Measurements from ENCODE around the gene FOXL3. TPM values are rescaled to one million over a fixed set of nuclear protein-coding genes. Genes with fewer than 3 reads are reported as not detected.

The FOXL3 gene
- total RNA-seq, 1 experiment from 2014 or later = not detected

- no peak overlapping the region for H3K4me3 ChIP-seq (replicated peaks in 1 of 2; ENCODE audit: low read depth in 1 of 2, low read length in 2 of 2)
- no peak for DNase-seq (ENCODE audit: low read depth, low spot score)
- no peaks in the 10 kb centered on the region for H3K79me2 ChIP-seq (ENCODE audit: insufficient read depth, low read length)
- ATAC-seq = no peak
- H3K36me3 ChIP-seq (ENCODE audit: control insufficient read depth in 1 of 2, insufficient read depth in 2 of 2, low read length in 2 of 2) = no peaks in the 10 kb centered on the region
- H3K4me2 ChIP-seq (ENCODE audit: low read length) = no peak overlapping the region
- intact Hi-C loops (cut with micrococcal nuclease) = no loop called here
- TF ChIP-seq RAD21 (IDR thresholded peaks at IDR 0.05; ENCODE audit: low read depth) (no peak), SIN3A (IDR thresholded peaks at IDR 0.05; ENCODE audit: low read depth) (no peak), JUND (IDR thresholded peaks at IDR 0.05) (no peak), EGR1 (IDR thresholded peaks at IDR 0.05; ENCODE audit: low read depth) (no peak), CBX3 (IDR thresholded peaks at IDR 0.05; ENCODE audit: low read depth) (no peak), EZH2phosphoT487 (IDR thresholded peaks at IDR 0.05; ENCODE audit: borderline replicate concordance) (no peak), POLR2AphosphoS5 (IDR thresholded peaks at IDR 0.05; ENCODE audit: low read depth, low read length) (no peak)
- TF ChIP-seq, protein P1, sequence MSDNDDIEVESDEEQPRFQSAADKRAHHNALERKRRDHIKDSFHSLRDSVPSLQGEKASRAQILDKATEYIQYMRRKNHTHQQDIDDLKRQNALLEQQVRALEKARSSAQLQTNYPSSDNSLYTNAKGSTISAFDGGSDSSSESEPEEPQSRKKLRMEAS (IDR thresholded peaks at IDR 0.05) = no peak
- TF ChIP-seq, protein P2, sequence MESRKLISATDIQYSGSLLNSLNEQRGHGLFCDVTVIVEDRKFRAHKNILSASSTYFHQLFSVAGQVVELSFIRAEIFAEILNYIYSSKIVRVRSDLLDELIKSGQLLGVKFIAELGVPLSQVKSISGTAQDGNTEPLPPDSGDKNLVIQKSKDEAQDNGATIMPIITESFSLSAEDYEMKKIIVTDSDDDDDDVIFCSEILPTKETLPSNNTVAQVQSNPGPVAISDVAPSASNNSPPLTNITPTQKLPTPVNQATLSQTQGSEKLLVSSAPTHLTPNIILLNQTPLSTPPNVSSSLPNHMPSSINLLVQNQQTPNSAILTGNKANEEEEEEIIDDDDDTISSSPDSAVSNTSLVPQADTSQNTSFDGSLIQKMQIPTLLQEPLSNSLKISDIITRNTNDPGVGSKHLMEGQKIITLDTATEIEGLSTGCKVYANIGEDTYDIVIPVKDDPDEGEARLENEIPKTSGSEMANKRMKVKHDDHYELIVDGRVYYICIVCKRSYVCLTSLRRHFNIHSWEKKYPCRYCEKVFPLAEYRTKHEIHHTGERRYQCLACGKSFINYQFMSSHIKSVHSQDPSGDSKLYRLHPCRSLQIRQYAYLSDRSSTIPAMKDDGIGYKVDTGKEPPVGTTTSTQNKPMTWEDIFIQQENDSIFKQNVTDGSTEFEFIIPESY (IDR thresholded peaks at IDR 0.05; ENCODE audit: extremely low read depth, insufficient replicate concordance, low read length) = no peak
- CTCF ChIA-PET = no interaction called here
- no TSS peak for BruUV-seq (replicated peaks)
- H3K9me2 ChIP-seq (ENCODE audit: insufficient read depth) = no peaks in the 10 kb centered on the region
- H3K27me3 ChIP-seq (ENCODE audit: insufficient read depth, low read length) = no peaks in the 10 kb centered on the region
- no peak overlapping the region for H3K27ac ChIP-seq (ENCODE audit: low read depth, low read length)
- RAD21 ChIA-PET (ENCODE audit: low non-redundant PET in 1 of 2, low total read pairs in 2 of 2, uncharacterized antibody in 2 of 2, unreplicated experiment in 2 of 2) = no interaction called here
- peaks cover 4% of the 10 kb centered on the region in 2 experiments; a peak in 1 of 4 replicates for H3K9me3 ChIP-seq (ENCODE audit: control insufficient read depth in 1 of 2, insufficient read depth in 1 of 2, low read depth in 1 of 2, low read length in 2 of 2)
- no peaks in the 10 kb centered on the region for H4K20me1 ChIP-seq (ENCODE audit: insufficient read depth)
- H3K4me1 ChIP-seq (ENCODE audit: control insufficient read depth in 1 of 2, insufficient read depth in 2 of 2, low read length in 2 of 2) = no peaks in the 10 kb centered on the region
- H3K9ac ChIP-seq (ENCODE audit: low read length) = no peak overlapping the region
- H2AFZ ChIP-seq (ENCODE audit: low read depth, low read length, poor library complexity, severe bottlenecking) = no peak overlapping the region
- POLR2A ChIA-PET = no interaction called here
Observed at GRCh38 chr7:268991-269390, 21.0 kb upstream of the FOXL3 start.

DNA sequence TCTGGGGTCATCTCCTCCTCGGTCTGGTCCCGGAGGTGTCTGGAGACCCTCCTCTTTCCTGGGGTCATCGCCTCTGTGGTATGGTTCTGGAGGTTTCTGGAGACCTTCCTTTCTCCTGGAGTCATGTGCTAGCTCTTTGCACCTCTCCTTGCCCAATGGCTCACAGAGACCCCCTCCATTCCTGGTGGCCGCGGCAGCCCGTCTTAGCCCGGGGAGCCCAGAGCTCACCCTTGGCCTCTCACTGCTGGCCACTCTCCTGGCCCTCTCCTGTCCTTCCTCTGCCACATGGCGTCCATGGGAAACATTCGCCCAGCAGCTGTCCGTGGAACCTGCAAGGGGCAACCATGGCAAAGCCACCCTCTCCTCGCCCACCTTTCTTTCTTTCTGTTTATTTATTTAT is 20.2 kb upstream of the FOXL3 start:
- Histone ChIP-seq H3K9ac (ENCODE audit: low read length) (no peak overlapping the region), H3K9me2 (ENCODE audit: insufficient read depth) (no peaks in the 10 kb centered on the region), H3K4me3 (replicated peaks in 1 of 2; ENCODE audit: low read depth in 1 of 2, low read length in 2 of 2) (no peak overlapping the region), H4K20me1 (ENCODE audit: insufficient read depth) (no peaks in the 10 kb centered on the region), H3K9me3 (ENCODE audit: control insufficient read depth in 1 of 2, insufficient read depth in 1 of 2, low read depth in 1 of 2, low read length in 2 of 2) (peaks cover 0 to 3% of the 10 kb centered on the region in 2 experiments; a peak in 1 of 4 replicates), H3K27ac (ENCODE audit: low read depth, low read length) (no peak overlapping the region), H3K4me2 (ENCODE audit: low read length) (no peak overlapping the region), H2AFZ (ENCODE audit: low read depth, low read length, poor library complexity, severe bottlenecking) (no peak overlapping the region), H3K79me2 (ENCODE audit: insufficient read depth, low read length) (no peaks in the 10 kb centered on the region), H3K27me3 (ENCODE audit: insufficient read depth, low read length) (no peaks in the 10 kb centered on the region), H3K4me1 (ENCODE audit: control insufficient read depth in 1 of 2, insufficient read depth in 2 of 2, low read length in 2 of 2) (no peaks in the 10 kb centered on the region), H3K36me3 (ENCODE audit: control insufficient read depth in 1 of 2, insufficient read depth in 2 of 2, low read length in 2 of 2) (no peaks in the 10 kb centered on the region)
- ChIA-PET CTCF (no interaction called here), RAD21 (ENCODE audit: low non-redundant PET in 1 of 2, low total read pairs in 2 of 2, uncharacterized antibody in 2 of 2, unreplicated experiment in 2 of 2) (no interaction called here), POLR2A (no interaction called here)
- ATAC-seq (no peak), DNase-seq (ENCODE audit: low read depth, low spot score) (no peak)
- no TSS peak for BruUV-seq (replicated peaks)
- intact Hi-C loops (cut with micrococcal nuclease) = no loop called here
- TF ChIP-seq ZFX (IDR thresholded peaks at IDR 0.05) = no peak
- TF ChIP-seq, protein P2 (IDR thresholded peaks at IDR 0.05; ENCODE audit: extremely low read depth, insufficient replicate concordance, low read length) = no peak
- TF ChIP-seq CBX3 (IDR thresholded peaks at IDR 0.05; ENCODE audit: low read depth) = no peak
- TF ChIP-seq REST (IDR thresholded peaks at IDR 0.05; ENCODE audit: low read depth) = no peak
- TF ChIP-seq YY1 (IDR thresholded peaks at IDR 0.05; ENCODE audit: extremely low read depth, insufficient replicate concordance, low read depth, low read length) = no peak
- no peak for TF ChIP-seq SP1 (IDR thresholded peaks at IDR 0.05; ENCODE audit: low read depth)
- TF ChIP-seq EGR1 (IDR thresholded peaks at IDR 0.05; ENCODE audit: low read depth) = no peak
- TF ChIP-seq RAD21 (IDR thresholded peaks at IDR 0.05; ENCODE audit: low read depth) = no peak
- TF ChIP-seq POLR2A (IDR thresholded peaks at IDR 0.05; ENCODE audit: borderline replicate concordance, extremely low read depth, insufficient read depth, insufficient read length) = no peak
